Fibroblast of peridontal ligament (primary cell): ENCODE data around the gene CTXN1.
"Not testable (repeated sequence)": the region's sequence is repeated elsewhere in the genome, so short reads cannot be mapped to it uniquely, and the experiment has no call there.

Experiments
- DNase-seq: peaks from one replicate; pipeline ENCODE4 v3.0.0-alpha.2; 2010; ENCODE audit errors: extremely low read depth

CTXN1 gene

GRCh38 chr19:7947939-7948338 lies 22.0 kb upstream of the CTXN1 start:
- DNase-seq: no peak

- DNase-seq: peak; percentile 91
Observed at GRCh38 chr19:7944177-7944761, 18.3 kb upstream of the CTXN1 start.

- DNase-seq: peak; percentile 99
Observed at GRCh38 chr19:7943444-7944176, 17.7 kb upstream of the CTXN1 start, which contains the start of gene TIMM44. Gene TIMM44 (minus strand): TSS chr19:7943666. CDS start chr19:7943651, 15 bp downstream.

- peak; percentile 22 for DNase-seq
Observed at GRCh38 chr19:7942981-7943443, 17.1 kb upstream of the CTXN1 start.

- no peak for DNase-seq
Observed at GRCh38 chr19:7941895-7942596, 16.1 kb upstream of the CTXN1 start.

GRCh38 chr19:7940841-7941240 lies 14.9 kb upstream of the CTXN1 start:
- no peak for DNase-seq

- DNase-seq: no peak
Observed at GRCh38 chr19:7934766-7935165, 8.8 kb upstream of the CTXN1 start.

GRCh38 chr19:7933828-7934725 lies 8.1 kb upstream of the CTXN1 start:
- DNase-seq: no peak

- no peak for DNase-seq
Observed at GRCh38 chr19:7933411-7933810, 7.5 kb upstream of the CTXN1 start.

- no peak for DNase-seq
Observed at GRCh38 chr19:7932930-7933300, 7.0 kb upstream of the CTXN1 start.

- no peak for DNase-seq
Observed at GRCh38 chr19:7932276-7932929, 6.5 kb upstream of the CTXN1 start.

GRCh38 chr19:7931221-7932061 lies 5.5 kb upstream of the CTXN1 start:
- no peak for DNase-seq

- DNase-seq: no peak
Observed at GRCh38 chr19:7930765-7931164, 4.8 kb upstream of the CTXN1 start.

- not testable (repeated sequence) for DNase-seq
Observed at GRCh38 chr19:7930030-7930429, 4.1 kb upstream of the CTXN1 start.

GRCh38 chr19:7928741-7929701 lies 3.1 kb upstream of the CTXN1 start:
- DNase-seq: peak; percentile 86

GRCh38 chr19:7928334-7928706 lies 2.4 kb upstream of the CTXN1 start:
- no peak for DNase-seq

GRCh38 chr19:7927605-7928333 lies 1.8 kb upstream of the CTXN1 start:
- no peak for DNase-seq
